PC-3 (cell line): ENCODE data around the gene B4GALNT3. TPM values are rescaled to one million over a fixed set of nuclear protein-coding genes. Genes with fewer than 3 reads are reported as not detected.

Experiments
- ATAC-seq: fragments of 200-7000 bp; cut with Tn5 transposase; 2 replicates; pipeline ENCODE4 v1.9.1; 2020; ENCODE audit warnings: mild to moderate bottlenecking, moderate library complexity
- Bru-seq: library from RNA; stranded (reverse); fragments of 400-500 nt; gene quantifications from one replicate; lab custom pipeline; 2021; lab: Mats Ljungman, UMichigan
- BruChase-seq, 2 experiments: library from RNA; stranded (reverse); fragments of 400-500 nt; gene quantifications; one replicate each; lab custom pipeline; 2021; lab: Mats Ljungman, UMichigan
- BruUV-seq: library from RNA; stranded (reverse); fragments of 400-500 nt; replicated peaks from 2 replicates; lab custom pipeline; 2021; lab: Mats Ljungman, UMichigan
- CTCF ChIA-PET: fragments of 300-600 bp; sonication (Branson Sonifier 250); formaldehyde crosslinking; loops from one replicate; lab custom pipeline; 2022; ENCODE audit warnings: antibody characterized with exemption; lab: Charles Lee
- POLR2A ChIA-PET: fragments of 300-600 bp; sonication (Branson Sonifier 250); formaldehyde crosslinking; loops from one replicate; lab custom pipeline; 2022; ENCODE audit warnings: antibody characterized with exemption; ENCODE audit not compliant: unreplicated experiment; lab: Charles Lee
- DNase-seq: peaks from one replicate; pipeline ENCODE4 v3.0.0-alpha.2; 2015
- H2AFZ ChIP-seq: fragments of 300-600 bp; sonication (generic); 2 replicates; pipeline ENCODE4 v1.6.0; 2016; ENCODE audit warnings: antibody characterized with exemption, low read length
- H3F3A ChIP-seq: fragments of 300-600 bp; sonication (generic); one replicate; pipeline ENCODE4 v1.6.0; 2017; ENCODE audit warnings: antibody characterized with exemption, low read length, control low read depth, mild to moderate bottlenecking; ENCODE audit not compliant: unreplicated experiment
- H3K27ac ChIP-seq: fragments of 300-600 bp; sonication (generic); 2 replicates; pipeline ENCODE4 v1.5.1; 2016; ENCODE audit warnings: mild to moderate bottlenecking, low read length
- H3K27me3 ChIP-seq: fragments of 300-600 bp; sonication (generic); 2 replicates; pipeline ENCODE4 v1.6.1; 2016; ENCODE audit warnings: low read length, mixed read lengths
- H3K36me3 ChIP-seq: fragments of 300-600 bp; sonication (generic); 2 replicates; pipeline ENCODE4 v1.6.1; 2016; ENCODE audit warnings: low read depth, mixed run types, low read length, mixed read lengths
- H3K4me1 ChIP-seq: fragments of 300-600 bp; sonication (generic); 2 replicates; pipeline ENCODE4 v1.5.1; 2016; ENCODE audit warnings: low read length; ENCODE audit not compliant: insufficient read depth
- H3K4me2 ChIP-seq: fragments of 300-600 bp; sonication (generic); 2 replicates; pipeline ENCODE4 v1.6.0; 2016; ENCODE audit warnings: low read length
- H3K4me3 ChIP-seq: fragments of 300-600 bp; sonication (generic); 2 replicates; pipeline ENCODE4 v1.5.1; 2016; ENCODE audit warnings: mild to moderate bottlenecking, low read length, mixed read lengths
- H3K79me2 ChIP-seq: fragments of 300-600 bp; sonication (generic); 2 replicates; pipeline ENCODE4 v1.6.1; 2017; ENCODE audit warnings: low read length, mixed read lengths
- H3K9ac ChIP-seq: fragments of 300-600 bp; sonication (generic); 2 replicates; pipeline ENCODE4 v1.6.0; 2016; ENCODE audit warnings: mild to moderate bottlenecking, low read length
- H3K9me2 ChIP-seq: fragments of 300-600 bp; sonication (generic); replicated peaks from 2 replicates; pipeline ENCODE4 v1.6.1; 2016; ENCODE audit warnings: mixed run types, low read length, mixed read lengths
- H3K9me3 ChIP-seq: fragments of 300-600 bp; sonication (generic); 2 replicates; pipeline ENCODE4 v1.6.1; 2016; ENCODE audit warnings: low read length, mixed read lengths
- H4K20me1 ChIP-seq: fragments of 300-600 bp; sonication (generic); 2 replicates; pipeline ENCODE4 v1.6.1; 2016; ENCODE audit warnings: low read length, mixed read lengths
- EZH2 ChIP-seq: fragments of 300-600 bp; sonication (generic); IDR thresholded peaks from one replicate; pipeline ENCODE4 v1.6.1; 2017; ENCODE audit warnings: antibody characterized with exemption, mild to moderate bottlenecking, low read length; ENCODE audit not compliant: unreplicated experiment
- EZH2phosphoT487 ChIP-seq: fragments of 300-600 bp; sonication (generic); IDR thresholded peaks from 2 replicates; pipeline ENCODE4 v1.6.1; 2018; ENCODE audit warnings: mild to moderate bottlenecking, antibody characterized with exemption, low read length, borderline replicate concordance
- intact Hi-C: fragments of 100-400 bp; cut with micrococcal nuclease; formaldehyde crosslinking; loops from 2 replicates; pipeline ENCODE4 v1.9.0; 2023
- long read RNA-seq: library from polyadenylated mRNA; unstranded; transcript quantifications from one replicate; pipeline ENCODE4 v2.0.0, GENCODE V29; 2021; ENCODE audit not compliant: unreplicated experiment
- total RNA-seq: library from RNA; depleted of rRNA; stranded (reverse); fragments of >200 nt; gene quantifications from 2 replicates; pipeline ENCODE4 v1.2.3, GENCODE V29; 2014; rRNA removed
- TF ChIP-seq, protein P1 (sequence below): fragments of 300-600 bp; sonication (generic); conservative IDR thresholded peaks from 2 replicates; pipeline ENCODE4 v1.5.1; 2017; ENCODE audit warnings: antibody characterized with exemption, low read depth, mild to moderate bottlenecking, low read length

Gene B4GALNT3
- total RNA-seq = 3.7 and 5.0 TPM in 2 replicates
- percentile 36 among the genes with signal in this experiment for Bru-seq, nascent RNA
- percentile 25 among the genes with signal in this experiment for BruChase-seq, experiment 1, labeled RNA remaining after a 6-hour chase
- BruChase-seq, experiment 2, labeled RNA remaining after a 2-hour chase = percentile 30 among the genes with signal in this experiment
- long read RNA-seq, partial matches to known transcripts = 3 of 8 reads
- long read RNA-seq, other reads (novel, unspliced or antisense) = 5 of 8 reads

DNA sequence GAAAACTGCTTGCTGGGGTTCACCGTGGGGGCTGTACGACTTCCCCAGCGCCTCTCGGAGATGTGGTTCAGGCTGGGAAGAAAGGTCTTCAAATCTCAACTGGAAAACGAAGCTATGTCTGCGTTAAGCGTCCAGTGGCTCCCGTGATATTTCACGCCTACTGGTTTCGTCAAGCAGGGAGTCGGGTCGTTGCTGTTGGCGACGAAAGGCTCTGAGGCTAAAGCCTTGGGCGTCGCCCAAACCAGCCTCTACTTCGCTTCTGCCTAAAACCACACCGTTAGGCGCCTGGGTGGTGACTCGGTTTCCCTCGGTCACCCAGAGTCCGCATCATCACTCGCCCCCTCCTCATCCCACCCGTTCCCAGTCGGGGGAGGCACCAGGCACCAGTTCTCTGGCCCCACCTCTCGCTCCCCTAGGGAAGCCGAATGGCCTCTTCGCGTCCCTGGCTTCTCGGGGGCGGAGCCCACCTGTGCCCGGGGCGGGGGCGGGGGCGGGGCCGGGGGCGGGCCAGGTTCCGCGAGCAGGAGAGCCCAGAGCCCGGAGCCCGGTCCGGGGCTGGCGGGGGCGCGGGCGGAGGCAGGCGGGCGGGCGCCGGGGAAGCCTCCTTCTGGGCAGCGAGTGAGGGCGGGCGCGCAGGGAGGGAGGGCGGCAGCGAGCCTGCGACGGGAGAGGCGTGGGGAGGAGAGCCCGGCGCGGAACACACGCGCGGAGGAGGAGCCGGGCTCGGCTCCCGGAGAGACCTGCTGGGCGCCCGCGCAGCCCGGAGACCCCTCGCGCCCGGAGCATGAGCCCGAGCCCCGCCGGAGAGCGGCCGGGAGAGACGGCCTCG is at the start of gene B4GALNT3:
Gene B4GALNT3, plus strand, starts transcription at position 510 of the 829 bp plus-strand sequence. CDS start 438 bp downstream, outside the sequence.
- Histone ChIP-seq H3K79me2 (no peaks in the 10 kb centered on the region), H3K4me2 (peak within 1 kb of the TSS; percentile 92), H3K4me1 (peaks cover 16% of the 10 kb centered on the region), H3K9me2 (no peaks in the 10 kb centered on the region), H3K4me3 (peak within 1 kb of the TSS; percentile 67), H3K27me3 (no peaks in the 10 kb centered on the region), H3K36me3 (no peaks in the 10 kb centered on the region), H3F3A (no peaks in the 10 kb centered on the region), H3K9me3 (no peaks in the 10 kb centered on the region), H3K27ac (no peak within 1 kb of the TSS), H4K20me1 (no peaks in the 10 kb centered on the region), H2AFZ (peak within 1 kb of the TSS; percentile 85), H3K9ac (no peak within 1 kb of the TSS)
- DNase-seq (peak; percentile 34), ATAC-seq (peak; percentile 63)
- CTCF ChIA-PET = no interaction called here
- intact Hi-C loops = loop anchor here (5.0 kb wide), 1 partner anchor 78 kb away; no protein-coding TSS in a partner anchor
- TF ChIP-seq EZH2 (no peak), EZH2phosphoT487 (no peak)
- TF ChIP-seq, protein P1, sequence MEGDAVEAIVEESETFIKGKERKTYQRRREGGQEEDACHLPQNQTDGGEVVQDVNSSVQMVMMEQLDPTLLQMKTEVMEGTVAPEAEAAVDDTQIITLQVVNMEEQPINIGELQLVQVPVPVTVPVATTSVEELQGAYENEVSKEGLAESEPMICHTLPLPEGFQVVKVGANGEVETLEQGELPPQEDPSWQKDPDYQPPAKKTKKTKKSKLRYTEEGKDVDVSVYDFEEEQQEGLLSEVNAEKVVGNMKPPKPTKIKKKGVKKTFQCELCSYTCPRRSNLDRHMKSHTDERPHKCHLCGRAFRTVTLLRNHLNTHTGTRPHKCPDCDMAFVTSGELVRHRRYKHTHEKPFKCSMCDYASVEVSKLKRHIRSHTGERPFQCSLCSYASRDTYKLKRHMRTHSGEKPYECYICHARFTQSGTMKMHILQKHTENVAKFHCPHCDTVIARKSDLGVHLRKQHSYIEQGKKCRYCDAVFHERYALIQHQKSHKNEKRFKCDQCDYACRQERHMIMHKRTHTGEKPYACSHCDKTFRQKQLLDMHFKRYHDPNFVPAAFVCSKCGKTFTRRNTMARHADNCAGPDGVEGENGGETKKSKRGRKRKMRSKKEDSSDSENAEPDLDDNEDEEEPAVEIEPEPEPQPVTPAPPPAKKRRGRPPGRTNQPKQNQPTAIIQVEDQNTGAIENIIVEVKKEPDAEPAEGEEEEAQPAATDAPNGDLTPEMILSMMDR = no peak
- POLR2A ChIA-PET = no interaction called here
- no TSS peak for BruUV-seq

DNA sequence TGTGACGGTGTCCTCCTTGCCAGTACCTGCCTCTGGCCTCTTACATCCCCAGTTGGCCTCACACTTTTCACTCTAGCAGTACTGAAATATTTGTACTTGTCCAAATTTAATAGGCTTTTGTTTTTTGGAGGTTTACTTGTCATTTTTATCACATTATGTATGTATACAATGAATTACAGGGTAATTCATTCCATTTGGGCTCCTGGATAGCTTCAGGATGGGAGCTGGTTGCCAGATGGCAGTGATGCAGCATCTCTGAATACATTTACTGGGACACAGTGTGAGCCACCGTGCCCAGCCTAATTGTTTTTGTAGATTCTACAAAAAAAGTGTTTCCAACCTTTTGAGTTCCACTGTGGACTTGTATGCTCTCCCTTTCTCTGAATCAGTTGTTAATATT is 44.9 kb upstream of the B4GALNT3 start:
- H3K9me2 ChIP-seq = no peaks in the 10 kb centered on the region
- H3F3A ChIP-seq = no peaks in the 10 kb centered on the region
- no peak for ATAC-seq
- DNase-seq = no peak
- no peaks in the 10 kb centered on the region; the same call in 1 of the 2 replicates for H3K36me3 ChIP-seq
- H2AFZ ChIP-seq = no peak overlapping the region
- no peaks in the 10 kb centered on the region for H4K20me1 ChIP-seq
- H3K9me3 ChIP-seq = no peaks in the 10 kb centered on the region
- POLR2A ChIA-PET = no interaction called here
- no peak overlapping the region for H3K4me3 ChIP-seq
- TF ChIP-seq EZH2phosphoT487 (no peak), EZH2 (no peak)
- TF ChIP-seq, protein P1 = no peak
- CTCF ChIA-PET = no interaction called here
- BruUV-seq = no TSS peak
- H3K27ac ChIP-seq = no peak overlapping the region
- no peaks in the 10 kb centered on the region for H3K27me3 ChIP-seq
- H3K4me1 ChIP-seq = no peaks in the 10 kb centered on the region
- H3K79me2 ChIP-seq = no peaks in the 10 kb centered on the region
- intact Hi-C loops = no loop called here
- H3K9ac ChIP-seq = no peak overlapping the region
- no peak overlapping the region for H3K4me2 ChIP-seq
